GM19043 (cell line): ENCODE measurements around the gene VTN.

Source experiments
- ATAC-seq: cut with Tn5 transposase; IDR thresholded peaks from one replicate; pipeline ENCODE4 v1.9.1; 2021; ENCODE audit warnings: low read depth; ENCODE audit not compliant: unreplicated experiment

Gene VTN

DNA sequence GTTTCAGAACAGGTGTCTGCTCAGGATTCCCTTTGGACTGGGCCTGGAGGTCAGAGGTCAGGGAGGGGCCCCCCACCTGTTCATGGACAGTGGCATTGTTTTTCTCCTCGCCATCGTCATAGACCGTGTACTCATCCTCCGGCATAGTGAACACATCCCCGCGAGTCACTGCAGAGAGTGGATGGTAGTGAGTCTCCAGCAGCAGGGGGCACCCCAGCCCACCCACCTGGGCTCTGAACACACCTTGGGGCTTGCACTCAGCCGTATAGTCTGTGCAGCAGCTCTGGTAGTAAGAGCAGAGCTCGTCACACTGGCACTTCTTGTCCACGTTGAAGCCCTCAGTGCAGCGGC is 448 bp downstream of the VTN start:
- no peak for ATAC-seq

GRCh38 chr17:28368915-28369683 is 1.0 kb downstream of the VTN start:
- no peak for ATAC-seq

- no peak for ATAC-seq
These were observed 1.7 kb downstream of the VTN start for GRCh38 chr17:28368306-28368831.

DNA sequence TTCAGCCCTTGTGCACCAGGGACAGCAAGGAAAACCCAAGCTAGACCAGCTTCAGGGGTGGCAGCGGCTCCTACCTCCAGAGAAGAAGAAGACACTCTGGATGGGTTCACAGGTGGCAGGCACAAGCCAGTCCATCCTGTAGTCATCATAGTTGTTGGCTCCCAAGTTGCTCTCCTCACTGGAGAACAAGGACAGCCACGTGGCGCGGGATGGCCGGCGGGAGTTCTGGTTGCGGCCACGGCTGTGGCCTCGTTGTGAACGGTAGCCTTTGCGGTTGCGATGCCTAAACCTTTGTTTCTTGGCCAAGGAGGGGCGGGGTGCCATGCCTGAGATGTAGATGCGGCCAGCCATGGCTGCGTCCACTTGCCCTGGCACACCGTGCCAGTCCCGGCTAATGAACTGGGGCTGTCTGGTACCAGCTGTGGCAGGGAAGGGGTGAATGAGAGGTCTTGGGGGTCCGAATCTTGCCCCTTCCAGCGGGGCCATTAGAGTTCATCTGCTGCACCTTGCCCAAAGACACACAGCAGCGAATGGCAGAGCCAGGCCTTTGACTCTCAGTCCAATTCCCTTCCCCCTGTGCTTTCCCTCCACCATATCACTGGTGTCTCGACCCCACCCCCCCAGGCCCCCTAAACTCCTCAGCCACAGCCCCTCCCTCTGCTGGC is 2.3 kb downstream of the VTN start:
- ATAC-seq, result no peak

GRCh38 chr17:28366605-28367004 is 3.5 kb downstream of the VTN start:
- ATAC-seq, result no peak

DNA sequence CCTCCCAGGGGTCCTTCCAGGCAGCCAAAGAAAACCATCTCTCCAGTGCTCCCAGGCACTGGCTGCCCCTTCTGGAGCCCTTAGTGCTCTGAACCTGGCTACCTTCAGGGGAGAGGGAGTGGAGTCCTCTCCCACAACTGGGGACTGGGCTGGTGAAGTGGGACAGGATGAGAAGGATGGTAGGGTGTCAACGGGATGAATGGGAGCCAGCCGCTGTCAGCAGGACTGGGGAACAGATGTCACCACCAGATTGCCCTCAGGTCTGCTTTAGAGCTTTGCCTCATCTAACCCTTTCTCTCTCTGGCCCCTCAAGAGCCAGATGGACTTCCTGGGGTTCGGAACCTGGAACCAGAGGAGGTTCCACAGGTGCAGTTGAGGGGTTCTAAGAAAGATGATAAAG is 4.6 kb downstream of the VTN start:
- no peak for ATAC-seq

DNA sequence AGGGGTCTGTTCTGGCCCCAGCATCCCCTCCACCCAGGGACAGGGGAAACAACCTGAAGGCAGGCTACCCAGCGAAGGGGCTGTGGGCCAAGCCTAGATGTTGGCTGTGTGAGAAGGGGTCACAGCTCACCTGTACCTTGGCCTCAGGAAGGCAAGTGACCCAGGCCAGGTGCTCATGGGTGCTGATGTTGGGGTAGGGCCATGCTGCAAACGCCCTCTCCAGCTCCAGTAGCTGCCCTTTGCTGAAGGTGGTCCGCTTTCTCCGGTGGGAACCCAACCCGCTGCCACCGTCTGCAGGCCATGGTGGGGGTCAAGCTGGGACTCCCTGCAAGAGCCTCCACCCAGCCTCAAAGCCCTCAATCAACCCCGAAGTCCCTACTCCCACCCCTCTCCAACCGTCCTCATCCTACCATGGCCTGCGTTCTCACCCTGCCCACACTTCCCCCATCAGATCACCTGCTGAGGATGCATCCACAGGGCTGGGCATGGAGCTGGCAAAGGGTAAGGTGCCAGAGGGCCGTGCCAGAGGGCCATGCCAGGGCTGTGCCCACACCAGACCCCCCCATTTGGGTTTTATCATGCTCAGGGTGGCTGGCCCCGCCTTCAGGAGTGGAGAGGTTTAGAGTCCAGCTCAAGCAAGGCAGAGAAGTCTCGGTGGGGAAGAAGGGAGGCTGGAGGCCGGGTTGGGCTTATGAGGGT is 5.3 kb downstream of the VTN start, which contains the start of gene SEBOX:
TSS of gene SEBOX (minus strand) at position 535 of the 699 bp plus-strand sequence. CDS start at position 487, 48 bp downstream.
- ATAC-seq, result no peak

GRCh38 chr17:28363776-28364650 is 6.1 kb downstream of the VTN start:
- ATAC-seq, result no peak

- no peak for ATAC-seq
These were observed 6.9 kb downstream of the VTN start for GRCh38 chr17:28363186-28363585.

DNA sequence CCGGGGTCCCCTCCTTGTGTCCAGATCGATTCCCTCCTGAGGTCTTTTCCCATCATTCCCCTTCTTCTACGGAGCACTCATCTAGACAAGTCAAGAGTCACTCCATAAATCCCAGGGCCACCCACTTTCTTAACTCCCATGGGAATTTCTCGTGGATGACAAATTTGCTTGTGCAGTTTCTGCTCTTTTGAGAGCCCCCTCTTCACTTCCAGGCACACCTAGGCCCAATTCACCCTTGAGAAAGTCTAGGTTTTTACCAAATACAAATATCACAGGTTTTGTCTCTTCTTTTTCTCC is 12.3 kb downstream of the VTN start:
- no peak for ATAC-seq

DNA sequence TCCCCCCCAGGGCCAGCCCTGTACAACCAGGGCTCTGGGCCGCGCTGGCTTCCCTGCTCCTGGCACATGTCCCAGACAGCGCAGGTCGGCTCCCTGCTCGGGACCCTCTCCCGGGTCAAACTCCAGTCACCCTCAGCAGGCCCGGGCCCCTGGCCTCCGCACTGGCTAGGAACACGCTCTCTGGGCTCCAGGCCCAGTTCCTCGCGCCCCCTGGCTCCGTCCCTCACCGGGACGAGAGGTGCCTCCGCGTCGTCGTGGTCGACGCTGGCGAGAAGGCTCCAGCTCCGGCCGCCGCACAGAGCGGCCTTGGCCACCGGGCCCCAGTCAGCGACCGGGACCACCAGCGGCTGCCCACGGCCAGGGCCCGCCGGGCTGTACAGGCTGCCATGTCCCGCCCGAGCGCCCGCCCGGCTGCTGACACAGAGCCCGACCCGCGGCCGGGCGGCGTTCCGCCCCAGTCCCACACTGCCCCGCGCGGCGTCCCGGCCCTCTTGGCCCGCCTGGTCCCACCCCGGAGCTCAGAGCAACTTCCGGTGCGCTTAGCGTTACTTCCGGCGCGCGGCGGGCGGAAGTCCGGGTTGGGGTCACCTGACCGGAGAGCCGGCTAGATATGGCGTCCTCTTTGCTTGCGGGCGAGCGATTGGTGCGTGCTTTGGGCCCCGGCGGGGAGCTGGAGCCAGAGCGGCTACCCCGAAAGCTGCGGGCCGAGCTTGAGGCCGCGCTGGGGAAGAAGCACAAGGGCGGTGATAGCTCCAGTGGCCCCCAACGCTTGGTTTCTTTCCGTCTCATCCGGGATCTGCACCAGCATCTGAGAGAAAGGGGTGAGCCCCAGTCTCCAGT is 12.8 kb downstream of the VTN start, which contains the start of gene POLDIP2:
TSS of gene POLDIP2 (minus strand) at position 467 of the 840 bp plus-strand sequence. CDS start at position 388, 79 bp downstream.
- ATAC-seq, result peak; percentile 98

GRCh38 chr17:28350271-28350670 is 19.8 kb downstream of the VTN start:
- ATAC-seq, result no peak

GRCh38 chr17:28348979-28349378 is 21.1 kb downstream of the VTN start:
- no peak for ATAC-seq

DNA sequence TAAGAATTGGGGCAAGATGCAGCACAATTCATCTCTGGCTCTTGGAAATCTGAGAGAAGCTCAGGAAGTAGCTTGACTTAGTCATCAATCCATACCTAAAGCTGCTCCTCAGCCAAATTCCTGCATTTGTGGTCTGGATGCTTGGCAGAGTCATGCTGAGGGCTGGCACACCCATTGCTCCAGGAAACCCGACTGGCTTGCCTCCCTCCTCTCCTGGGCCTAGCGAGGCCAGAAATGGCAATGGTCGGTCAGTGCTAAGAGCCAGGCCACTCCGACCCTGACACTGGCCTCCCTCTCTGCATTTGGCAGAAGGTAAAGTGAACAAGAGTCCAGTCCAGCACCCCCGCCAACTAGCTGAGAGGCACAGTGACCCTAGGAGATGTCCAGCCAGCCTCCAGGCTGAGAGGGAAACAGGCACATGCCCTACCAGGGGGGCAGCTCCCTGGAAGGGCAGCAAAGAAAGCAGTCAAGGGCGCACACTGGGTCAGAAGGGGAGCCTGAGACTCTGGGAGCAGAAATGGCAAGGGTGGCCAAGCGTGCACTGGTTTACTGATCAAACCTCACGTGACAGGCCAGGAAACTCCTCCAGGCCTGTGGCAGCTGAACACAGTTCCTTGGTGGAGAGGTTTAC is 22.7 kb downstream of the VTN start:
- no peak for ATAC-seq

DNA sequence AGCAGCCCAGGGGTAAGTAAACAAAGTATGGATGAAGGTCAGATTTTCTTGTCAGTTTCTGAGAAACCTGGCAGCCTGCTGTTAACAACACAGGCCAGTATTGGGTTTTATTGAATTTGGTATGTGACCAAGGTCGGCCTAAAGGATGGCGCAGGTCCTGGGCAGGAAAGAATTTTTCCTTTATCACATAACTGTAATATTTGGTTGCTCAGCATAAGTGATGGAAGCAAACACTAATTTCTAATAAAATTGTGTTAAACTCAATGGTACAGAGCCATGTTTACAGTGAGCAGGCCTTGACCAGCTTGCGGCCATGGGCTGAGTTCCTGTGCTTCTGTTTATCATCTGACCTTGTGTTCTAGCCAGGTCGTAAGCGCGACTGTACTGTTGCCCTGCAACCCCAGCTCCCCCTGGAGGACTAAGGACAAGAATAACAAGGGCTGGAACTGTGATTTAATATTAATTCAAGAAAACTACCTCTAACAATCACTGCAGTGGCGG is 23.3 kb downstream of the VTN start:
- ATAC-seq, result no peak

- ATAC-seq, result no peak
These were observed 23.9 kb downstream of the VTN start for GRCh38 chr17:28346199-28346580.

DNA sequence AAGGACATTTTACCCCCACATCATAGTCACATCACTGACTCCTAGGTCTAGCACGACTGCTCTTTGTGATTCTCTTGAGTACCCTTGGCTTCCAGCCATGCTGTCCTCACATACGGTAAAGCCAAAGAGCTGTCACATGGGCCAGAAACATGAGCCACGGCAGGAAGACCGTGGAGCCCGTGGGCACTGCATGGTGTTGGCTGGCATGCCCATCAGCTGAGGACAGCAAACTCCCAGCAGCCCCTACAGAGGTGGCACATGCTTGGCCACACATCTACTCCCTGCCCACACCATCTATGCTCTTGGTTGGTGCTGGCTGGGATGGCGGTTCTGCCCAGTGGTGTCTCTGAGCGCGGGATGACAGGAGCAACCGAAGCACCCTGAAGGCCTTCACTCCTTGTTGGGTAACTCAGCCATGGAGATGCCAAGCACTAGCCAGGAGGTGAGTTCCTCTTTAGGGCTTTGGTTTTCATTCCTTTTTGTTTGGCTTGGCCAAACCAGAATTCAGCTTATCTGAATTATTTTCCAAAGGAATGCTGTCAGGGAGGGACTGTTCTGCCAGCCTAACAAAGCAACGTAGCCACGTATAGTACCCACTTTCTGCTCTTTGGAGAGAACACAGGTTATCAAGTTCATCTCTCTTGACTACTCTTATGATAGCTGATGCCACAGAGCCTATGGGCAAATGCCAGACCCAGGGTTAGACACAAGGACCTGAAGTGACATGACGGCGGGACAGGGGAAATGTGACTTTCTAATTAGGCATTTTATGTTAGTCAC is 24.5 kb downstream of the VTN start:
- no peak for ATAC-seq

GRCh38 chr17:28344435-28344901 is 25.6 kb downstream of the VTN start:
- ATAC-seq, result no peak
